HG03460 (cell line): ENCODE results near the gene ZBTB6.

Experiments
- ATAC-seq: cut with Tn5 transposase; IDR thresholded peaks from one replicate; pipeline ENCODE4 v1.9.1; 2021; ENCODE audit not compliant: unreplicated experiment

The ZBTB6 gene

GRCh38 chr9:122912964-122913673 lies at the start of gene ZBTB6:
ZBTB6 (minus strand) TSS chr9:122913323; CDS start chr9:122912072, 1,251 bp downstream.
- peak; percentile 98 for ATAC-seq

- no peak for ATAC-seq
Measured at GRCh38 chr9:122961139-122961538, 48.0 kb upstream of the ZBTB6 start.

- ATAC-seq = no peak
Measured at GRCh38 chr9:122955961-122956360, 42.8 kb upstream of the ZBTB6 start.

- no peak for ATAC-seq
Measured at GRCh38 chr9:122954253-122954691, 41.1 kb upstream of the ZBTB6 start.

GRCh38 chr9:122951056-122951455 lies 37.9 kb upstream of the ZBTB6 start:
- ATAC-seq = no peak

GRCh38 chr9:122950263-122950662 lies 37.1 kb upstream of the ZBTB6 start:
- ATAC-seq = no peak

GRCh38 chr9:122949696-122950095 lies 36.6 kb upstream of the ZBTB6 start:
- no peak for ATAC-seq

GRCh38 chr9:122948313-122948712 lies 35.2 kb upstream of the ZBTB6 start:
- no peak for ATAC-seq

- no peak for ATAC-seq
Measured at GRCh38 chr9:122946461-122947005, 33.4 kb upstream of the ZBTB6 start.

- no peak for ATAC-seq
Measured at GRCh38 chr9:122944960-122945888, 32.1 kb upstream of the ZBTB6 start.

- ATAC-seq = no peak
Measured at GRCh38 chr9:122941582-122942234, 28.6 kb upstream of the ZBTB6 start.

- ATAC-seq = peak; percentile 97
Measured at GRCh38 chr9:122940749-122941581, 27.8 kb upstream of the ZBTB6 start, which contains the start of gene RABGAP1. RABGAP1 (plus strand) TSS chr9:122941020; CDS start chr9:122957060, 16,040 bp downstream.

GRCh38 chr9:122940454-122940748 lies 27.3 kb upstream of the ZBTB6 start:
- ATAC-seq = no peak

- no peak for ATAC-seq
Measured at GRCh38 chr9:122939601-122940000, 26.5 kb upstream of the ZBTB6 start.

GRCh38 chr9:122936883-122937282 lies 23.8 kb upstream of the ZBTB6 start:
- ATAC-seq = no peak

- ATAC-seq = no peak
Measured at GRCh38 chr9:122936464-122936863, 23.3 kb upstream of the ZBTB6 start.

GRCh38 chr9:122931226-122932121 lies 18.4 kb upstream of the ZBTB6 start, which contains the start of gene ZBTB26:
ZBTB26 (minus strand) TSS chr9:122931512; CDS start chr9:122919934, 11,578 bp downstream.
- peak; percentile 98 for ATAC-seq

- peak; percentile 14 for ATAC-seq
Measured at GRCh38 chr9:122930541-122931225, 17.6 kb upstream of the ZBTB6 start.
